Measurements from ENCODE around the gene INF2. TPM values are rescaled to one million over a fixed set of nuclear protein-coding genes. Genes with fewer than 3 reads are reported as not detected.

Gene INF2
- total RNA-seq, 3 donors from 2014 or later = 31.0 to 70.9 (median 51.5) TPM

DNA sequence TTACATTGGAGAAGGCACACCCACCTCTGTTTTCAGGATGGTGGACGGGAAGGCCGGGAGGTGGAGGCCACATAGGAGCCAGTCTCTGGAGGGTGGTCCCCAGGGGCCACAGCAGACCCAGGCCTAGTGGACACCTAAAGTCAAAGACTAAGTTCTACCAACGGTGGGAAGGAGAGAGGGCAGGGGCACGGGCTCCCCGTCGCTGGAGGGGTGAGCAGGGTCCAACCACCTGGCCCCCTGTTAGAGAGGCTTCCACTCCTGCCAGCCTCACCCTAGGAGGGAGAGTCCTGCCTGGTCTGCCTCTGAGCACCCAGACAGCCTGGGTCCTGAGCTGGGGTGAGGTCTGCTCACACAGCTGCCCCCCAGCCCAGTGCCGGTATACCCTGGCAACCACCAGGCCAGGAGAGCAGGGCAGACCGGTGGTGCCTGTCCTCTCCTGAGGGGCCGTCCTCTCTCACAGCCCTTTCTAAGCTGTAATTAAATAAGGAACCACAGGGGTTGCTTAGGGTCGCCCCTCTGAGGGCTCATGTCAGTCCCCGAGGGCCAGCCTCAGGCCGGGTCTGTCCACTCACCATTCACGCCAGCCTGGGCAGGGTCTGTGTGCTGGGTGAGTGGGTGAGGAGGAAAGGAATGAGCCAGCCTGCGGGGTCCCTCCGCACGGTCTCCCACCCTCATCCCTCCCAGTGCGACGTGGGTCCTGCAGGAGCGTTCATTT lies 2.3 kb downstream of the INF2 start:
- Histone ChIP-seq H3K4me1 (peaks cover 23 to 45% of the 10 kb centered on the region in 2 donors), H3K27ac (peak overlapping the region in 1 of 2 donors; percentile 55), H3K27me3 (no peaks in the 10 kb centered on the region), H3K4me3 (peak overlapping the region in 1 of 3 donors; percentile 98), H3K9me3 (no peaks in the 10 kb centered on the region), H3K36me3 (no peaks in the 10 kb centered on the region)
- no peak for TF ChIP-seq POLR2A (IDR thresholded peaks at IDR 0.05)
- DNase-seq (ENCODE audit: low spot score in 2 of 2) = no peak
- intact Hi-C loops (cut with DNase I; ENCODE audit: low total_unique reads) = no loop called here

DNA sequence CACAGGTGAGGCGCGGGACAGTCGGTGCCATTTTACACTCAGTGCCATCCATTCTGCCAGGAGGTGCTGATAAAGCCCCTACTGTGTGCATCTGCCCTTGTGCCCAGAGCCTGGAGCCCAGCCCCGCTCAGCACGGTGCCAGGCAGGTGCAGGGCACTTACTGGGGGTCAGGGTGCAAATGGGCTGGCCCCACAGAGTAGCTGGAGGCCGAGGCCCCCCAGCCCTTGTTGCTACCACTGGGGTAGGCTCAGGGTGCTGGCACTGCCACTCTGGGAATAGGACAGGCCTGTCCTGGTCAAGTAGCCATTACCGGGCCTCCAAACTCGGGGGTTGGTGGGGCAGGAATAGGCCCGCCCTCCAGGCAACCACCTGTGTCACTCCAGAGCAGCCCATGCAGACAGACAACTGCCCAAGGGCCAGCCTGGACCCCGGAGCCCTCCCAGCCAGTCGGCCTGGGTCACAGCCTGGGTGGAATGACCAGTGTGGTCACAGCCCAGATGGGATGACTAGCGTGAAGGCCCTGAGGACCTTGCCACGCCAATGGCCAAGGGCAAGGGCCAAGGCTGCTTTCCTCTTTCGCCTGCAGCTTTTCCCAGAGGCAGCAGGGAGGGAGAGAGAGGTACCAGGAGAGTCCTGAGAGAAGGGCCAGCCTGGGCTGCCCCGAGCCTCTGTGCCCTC lies 3.0 kb downstream of the INF2 start:
- no peaks in the 10 kb centered on the region for H3K36me3 ChIP-seq
- intact Hi-C loops (cut with DNase I; ENCODE audit: low total_unique reads) = no loop called here
- no peak for DNase-seq (ENCODE audit: low spot score in 2 of 2)
- H3K9me3 ChIP-seq = no peaks in the 10 kb centered on the region
- H3K27me3 ChIP-seq = no peaks in the 10 kb centered on the region
- no peak overlapping the region for H3K4me3 ChIP-seq
- H3K4me1 ChIP-seq = peaks cover 25 to 42% of the 10 kb centered on the region in 2 donors
- H3K27ac ChIP-seq = peak overlapping the region in 1 of 2 donors; percentile 55
- TF ChIP-seq, protein P1, sequence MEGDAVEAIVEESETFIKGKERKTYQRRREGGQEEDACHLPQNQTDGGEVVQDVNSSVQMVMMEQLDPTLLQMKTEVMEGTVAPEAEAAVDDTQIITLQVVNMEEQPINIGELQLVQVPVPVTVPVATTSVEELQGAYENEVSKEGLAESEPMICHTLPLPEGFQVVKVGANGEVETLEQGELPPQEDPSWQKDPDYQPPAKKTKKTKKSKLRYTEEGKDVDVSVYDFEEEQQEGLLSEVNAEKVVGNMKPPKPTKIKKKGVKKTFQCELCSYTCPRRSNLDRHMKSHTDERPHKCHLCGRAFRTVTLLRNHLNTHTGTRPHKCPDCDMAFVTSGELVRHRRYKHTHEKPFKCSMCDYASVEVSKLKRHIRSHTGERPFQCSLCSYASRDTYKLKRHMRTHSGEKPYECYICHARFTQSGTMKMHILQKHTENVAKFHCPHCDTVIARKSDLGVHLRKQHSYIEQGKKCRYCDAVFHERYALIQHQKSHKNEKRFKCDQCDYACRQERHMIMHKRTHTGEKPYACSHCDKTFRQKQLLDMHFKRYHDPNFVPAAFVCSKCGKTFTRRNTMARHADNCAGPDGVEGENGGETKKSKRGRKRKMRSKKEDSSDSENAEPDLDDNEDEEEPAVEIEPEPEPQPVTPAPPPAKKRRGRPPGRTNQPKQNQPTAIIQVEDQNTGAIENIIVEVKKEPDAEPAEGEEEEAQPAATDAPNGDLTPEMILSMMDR (IDR thresholded peaks at IDR 0.05) = no peak
- TF ChIP-seq POLR2A (IDR thresholded peaks at IDR 0.05) (no peak), POLR2AphosphoS5 (IDR thresholded peaks at IDR 0.05) (no peak)

DNA sequence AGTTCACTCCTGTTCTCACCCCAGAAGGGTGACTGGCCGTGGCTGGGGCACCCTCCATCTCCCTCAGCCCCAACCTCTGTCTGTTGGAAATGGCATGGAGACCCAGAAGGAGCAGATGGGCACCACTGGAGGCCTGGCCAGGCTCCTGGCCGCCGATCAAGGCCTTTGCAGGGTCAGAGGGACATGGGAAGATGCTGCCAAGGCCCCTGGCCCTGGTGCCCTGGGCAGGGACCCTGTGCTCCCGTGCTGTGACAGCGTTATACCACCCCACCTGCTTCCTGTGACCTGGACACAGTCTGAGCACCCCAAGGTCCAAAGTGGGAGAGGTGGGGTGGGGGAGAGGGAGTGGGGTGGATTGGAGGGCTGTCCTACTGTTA lies 3.5 kb downstream of the INF2 start:
- no peak overlapping the region for H3K4me3 ChIP-seq

DNA sequence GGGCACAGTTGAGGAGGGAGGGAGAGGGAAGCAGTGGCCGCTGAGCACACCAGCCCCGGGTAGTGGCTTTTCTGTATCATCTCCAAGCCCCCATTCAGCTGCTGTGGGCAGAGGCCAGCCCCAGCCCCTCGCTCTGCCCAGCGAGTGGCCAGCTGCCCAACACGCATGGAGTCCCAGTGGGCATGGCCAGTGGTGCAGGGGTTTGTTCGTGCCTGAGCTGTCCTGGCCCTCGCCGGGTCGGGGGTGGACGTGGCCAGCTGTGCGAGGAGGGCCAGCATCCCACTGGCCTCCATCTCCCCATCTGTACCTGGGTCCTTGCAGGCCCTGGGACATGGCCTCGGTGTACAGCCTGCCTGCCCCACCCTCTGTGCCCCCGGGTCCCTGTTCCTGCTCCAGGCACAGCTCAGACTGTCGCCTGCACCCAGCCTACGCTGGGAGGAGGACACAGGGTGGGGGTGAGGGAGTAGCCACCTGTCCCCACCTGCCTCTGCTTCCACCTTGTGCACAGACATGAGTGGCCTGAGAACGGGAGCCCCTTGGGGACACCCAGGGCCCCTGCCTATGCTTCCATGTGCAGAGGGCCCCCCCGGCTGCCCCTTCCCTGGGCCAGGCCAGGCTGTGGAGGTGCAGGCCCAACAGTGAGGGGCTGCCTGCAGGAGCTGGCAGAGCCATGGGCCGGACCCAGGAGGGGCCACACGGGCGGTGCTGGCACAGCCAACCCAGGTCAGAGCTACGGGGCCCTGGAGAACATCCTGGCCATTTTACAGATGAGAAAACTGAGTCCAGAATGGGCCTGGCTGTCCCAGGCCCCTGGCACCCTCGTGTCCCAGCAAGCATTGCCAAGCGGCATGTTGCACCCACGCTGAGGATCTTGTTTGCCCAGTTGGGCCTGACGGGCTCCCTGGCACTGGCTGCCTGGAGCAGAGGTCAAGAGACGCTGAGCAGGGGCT lies 4.3 kb downstream of the INF2 start:
- H3K27ac ChIP-seq = peak overlapping the region in 1 of 2 donors; percentile 84
- H3K4me1 ChIP-seq = peaks cover 27 to 40% of the 10 kb centered on the region in 2 donors
- H3K36me3 ChIP-seq = no peaks in the 10 kb centered on the region
- TF ChIP-seq, protein P1 (IDR thresholded peaks at IDR 0.05) = no peak
- TF ChIP-seq POLR2AphosphoS5 (IDR thresholded peaks at IDR 0.05) (no peak), POLR2A (IDR thresholded peaks at IDR 0.05) (no peak)
- H3K9me3 ChIP-seq = no peaks in the 10 kb centered on the region
- intact Hi-C loops (cut with DNase I; ENCODE audit: low total_unique reads) = no loop called here
- peak overlapping the region in 1 of 3 donors; percentile 28 for H3K4me3 ChIP-seq
- H3K27me3 ChIP-seq = no peaks in the 10 kb centered on the region
- no peak for DNase-seq (ENCODE audit: low spot score in 2 of 2)

More for the DNA sequence above, 3.5 kb downstream of the INF2 start:
- H3K9me3 ChIP-seq = no peaks in the 10 kb centered on the region
- DNase-seq (ENCODE audit: low spot score in 2 of 2) = no peak
- TF ChIP-seq, protein P1 (IDR thresholded peaks at IDR 0.05) = no peak
- TF ChIP-seq POLR2AphosphoS5 (IDR thresholded peaks at IDR 0.05) = no peak
- TF ChIP-seq POLR2A (IDR thresholded peaks at IDR 0.05) = no peak
- intact Hi-C loops (cut with DNase I; ENCODE audit: low total_unique reads) = no loop called here
- peak overlapping the region in 1 of 2 donors; percentile 55 for H3K27ac ChIP-seq
- peaks cover 30 to 43% of the 10 kb centered on the region in 2 donors for H3K4me1 ChIP-seq
- H3K36me3 ChIP-seq = no peaks in the 10 kb centered on the region
- H3K27me3 ChIP-seq = no peaks in the 10 kb centered on the region

DNA sequence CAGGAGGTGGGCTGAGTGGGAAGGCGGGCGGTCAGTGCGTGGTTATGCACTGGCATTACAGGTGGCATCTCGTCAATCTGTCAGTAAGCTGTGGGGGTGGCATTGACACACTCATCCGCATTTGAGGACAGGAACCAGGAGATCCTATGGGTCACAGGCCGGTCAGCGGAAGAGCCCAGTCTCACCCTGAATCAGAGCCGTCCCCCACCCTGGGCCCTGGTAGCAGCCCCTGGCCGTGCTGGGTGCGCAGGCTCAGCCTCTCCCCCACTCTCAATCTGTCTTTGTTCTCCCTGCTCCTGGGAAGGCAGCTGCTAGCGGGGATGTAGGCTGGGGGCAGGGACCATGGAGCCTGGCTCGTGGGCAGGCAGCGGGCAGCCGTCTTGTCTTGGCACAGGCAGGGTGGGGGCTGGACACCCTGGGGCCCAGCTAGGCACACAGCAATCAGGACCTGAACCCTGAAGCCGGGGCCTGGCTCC lies 5.1 kb downstream of the INF2 start:
- Histone ChIP-seq H3K4me3 (peak overlapping the region in 1 of 3 donors; percentile 28), H3K36me3 (no peaks in the 10 kb centered on the region)

More for the DNA sequence above, 5.1 kb downstream of the INF2 start:
- Histone ChIP-seq H3K4me1 (peaks cover 24 to 39% of the 10 kb centered on the region in 2 donors), H3K9me3 (no peaks in the 10 kb centered on the region), H3K27ac (peak overlapping the region; percentile 10 to 84), H3K27me3 (no peaks in the 10 kb centered on the region)
- intact Hi-C loops (cut with DNase I; ENCODE audit: low total_unique reads) = no loop called here
- TF ChIP-seq, protein P1 (IDR thresholded peaks at IDR 0.05) = no peak
- TF ChIP-seq POLR2A (IDR thresholded peaks at IDR 0.05) (no peak), POLR2AphosphoS5 (IDR thresholded peaks at IDR 0.05) (no peak)
- DNase-seq (ENCODE audit: low spot score in 2 of 2) = no peak
